Tibial nerve (tissue), 4 donors: ENCODE data around the gene COA1. TPM values are rescaled to one million over a fixed set of nuclear protein-coding genes. Genes with fewer than 3 reads are reported as not detected.

Source experiments
- DNase-seq, 2 donors: peaks; one replicate each; pipeline ENCODE4 v3.0.0-alpha.2; 2019; ENCODE audit warnings: low spot score in 2 of 2
- H3K27ac ChIP-seq, 4 donors: fragments of 200-600 bp; sonication (generic) in 3 of 4; one replicate each; pipeline ENCODE4 v1.5.1; 2017 to 2019; ENCODE audit warnings: mild to moderate bottlenecking in 1 of 4
- H3K27me3 ChIP-seq, 2 donors: fragments of 200-600 bp; sonication (generic) in 1 of 2; one replicate each; pipeline versions ENCODE4 v1.5.1 to v1.6.0; 2017 to 2019
- H3K36me3 ChIP-seq, 3 donors: fragments of 200-600 bp; sonication (generic); one replicate each; pipeline ENCODE4 v1.5.1; 2018 to 2019
- H3K4me1 ChIP-seq, 4 donors: fragments of 200-600 bp; sonication (generic) in 3 of 4; one replicate each; pipeline ENCODE4 v1.5.1; 2017 to 2019
- H3K4me3 ChIP-seq, 4 donors: fragments of 200-600 bp; sonication (generic) in 3 of 4; one replicate each; pipeline ENCODE4 v1.5.1; 2017 to 2019; ENCODE audit warnings: mild to moderate bottlenecking in 1 of 4, moderate library complexity in 1 of 4
- H3K9me3 ChIP-seq, 4 donors: fragments of 200-600 bp; sonication (generic) in 3 of 4; one replicate each; pipeline ENCODE4 v1.5.1; 2017 to 2019
- CTCF ChIP-seq, 5 experiments: fragments of 200-600 bp in 3 of 5; fragments of 450-650 bp in 2 of 5; sonication (generic) in 3 of 5; IDR thresholded peaks; one replicate each; pipeline ENCODE4 v1.5.1; 2016 to 2019; ENCODE audit warnings: antibody characterized with exemption in 5 of 5, mild to moderate bottlenecking in 3 of 5, moderate library complexity in 2 of 5
- EP300 ChIP-seq, 2 donors: sonication (generic); formaldehyde crosslinking; IDR thresholded peaks; one replicate each; pipeline ENCODE4 v1.6.1; 2017; ENCODE audit warnings: antibody characterized with exemption in 2 of 2, mild to moderate bottlenecking in 1 of 2
- POLR2A ChIP-seq, 2 donors: fragments of 450-650 bp; IDR thresholded peaks; one replicate each; pipeline ENCODE4 v1.6.1; 2017; ENCODE audit warnings: antibody characterized with exemption in 2 of 2, mild to moderate bottlenecking in 2 of 2, moderate library complexity in 2 of 2
- WGBS, 2 donors: methylation state at CpG; one replicate each; pipeline ENCODE4 v1.1.5; 2018; 5-methylcytosine and 5-hydroxymethylcytosine counted together
- total RNA-seq, 4 donors: library from RNA; depleted of rRNA; stranded (reverse); fragments of >200 nt; gene quantifications; one replicate each; pipeline ENCODE4 v1.1.0, GENCODE V29; 2016

COA1 gene
- total RNA-seq, 4 donors from 2014 or later = 58.5 to 74.1 (median 64.7) TPM

GRCh38 chr7:43619213-43620012 is 109.9 kb downstream of the COA1 start:
- H3K27me3 ChIP-seq = no peaks in the 10 kb centered on the region
- no peak overlapping the region for H3K27ac ChIP-seq
- no peak overlapping the region for H3K4me3 ChIP-seq
- 78 to 82% methylated on average over 4 of the region's 4 CpGs for WGBS, 2 donors
- DNase-seq = no peak
- H3K4me1 ChIP-seq = peaks cover 0 to 9% (median 4%) of the 10 kb centered on the region in 4 donors
- H3K9me3 ChIP-seq = no peaks in the 10 kb centered on the region
- TF ChIP-seq POLR2A (IDR thresholded peaks at IDR 0.05) (no peak), EP300 (IDR thresholded peaks at IDR 0.05) (no peak), CTCF (IDR thresholded peaks at IDR 0.05) (no peak)
- H3K36me3 ChIP-seq = peaks cover 0 to 54% (median 0%) of the 10 kb centered on the region in 3 donors

- DNase-seq = no peak
- no peak overlapping the region for H3K4me3 ChIP-seq
- no peak overlapping the region for H3K27ac ChIP-seq
- TF ChIP-seq EP300 (IDR thresholded peaks at IDR 0.05) = no peak
- no peak for TF ChIP-seq CTCF (IDR thresholded peaks at IDR 0.05)
- TF ChIP-seq POLR2A (IDR thresholded peaks at IDR 0.05) = no peak
- no peaks in the 10 kb centered on the region for H3K9me3 ChIP-seq
- H3K36me3 ChIP-seq = peaks cover 0 to 50% (median 0%) of the 10 kb centered on the region in 3 donors
- no peaks in the 10 kb centered on the region for H3K27me3 ChIP-seq
- WGBS, 2 donors = 44 to 47% methylated on average over 4 of the region's 4 CpGs
- peaks cover 0 to 16% (median 6%) of the 10 kb centered on the region in 4 donors for H3K4me1 ChIP-seq
These were observed 111.2 kb downstream of the COA1 start for GRCh38 chr7:43618073-43618472.

- peaks cover 0 to 27% (median 16%) of the 10 kb centered on the region in 4 donors for H3K4me1 ChIP-seq
- no peaks in the 10 kb centered on the region for H3K9me3 ChIP-seq
- no peak overlapping the region for H3K4me3 ChIP-seq
- H3K27me3 ChIP-seq = no peaks in the 10 kb centered on the region
- TF ChIP-seq CTCF (IDR thresholded peaks at IDR 0.05) (no peak), EP300 (IDR thresholded peaks at IDR 0.05) (no peak), POLR2A (IDR thresholded peaks at IDR 0.05) (no peak)
- H3K36me3 ChIP-seq = peaks cover 0 to 50% (median 0%) of the 10 kb centered on the region in 3 donors
- H3K27ac ChIP-seq = no peak overlapping the region
- WGBS, 2 donors = 93 to 96% methylated on average over 4 of the region's 4 CpGs
- no peak for DNase-seq
These were observed 112.3 kb downstream of the COA1 start for GRCh38 chr7:43616977-43617376.

- no peak overlapping the region for H3K4me3 ChIP-seq
- H3K27ac ChIP-seq = no peak overlapping the region
- H3K36me3 ChIP-seq = peaks cover 0 to 46% (median 0%) of the 10 kb centered on the region in 3 donors
- no peak for DNase-seq
- peaks cover 0 to 36% (median 22%) of the 10 kb centered on the region in 4 donors for H3K4me1 ChIP-seq
- H3K9me3 ChIP-seq = no peaks in the 10 kb centered on the region
- H3K27me3 ChIP-seq = no peaks in the 10 kb centered on the region
- WGBS, 2 donors = 80 to 87% methylated on average over 7 of the region's 7 CpGs
- no peak for TF ChIP-seq CTCF (IDR thresholded peaks at IDR 0.05)
- no peak for TF ChIP-seq EP300 (IDR thresholded peaks at IDR 0.05)
- TF ChIP-seq POLR2A (IDR thresholded peaks at IDR 0.05) = no peak
These were observed 113.7 kb downstream of the COA1 start for GRCh38 chr7:43615558-43616145.
